SW 1271 (cell line): ENCODE results near the gene EXO1.
"Not testable (repeated sequence)": the region's sequence is repeated elsewhere in the genome, so short reads cannot be mapped to it uniquely, and the experiment has no call there.

Source experiments
- DNase-seq, 2 experiments: peaks; one replicate each; lab custom pipeline; 2025; lab: John Stamatoyannopoulos, UW

The EXO1 gene

DNA sequence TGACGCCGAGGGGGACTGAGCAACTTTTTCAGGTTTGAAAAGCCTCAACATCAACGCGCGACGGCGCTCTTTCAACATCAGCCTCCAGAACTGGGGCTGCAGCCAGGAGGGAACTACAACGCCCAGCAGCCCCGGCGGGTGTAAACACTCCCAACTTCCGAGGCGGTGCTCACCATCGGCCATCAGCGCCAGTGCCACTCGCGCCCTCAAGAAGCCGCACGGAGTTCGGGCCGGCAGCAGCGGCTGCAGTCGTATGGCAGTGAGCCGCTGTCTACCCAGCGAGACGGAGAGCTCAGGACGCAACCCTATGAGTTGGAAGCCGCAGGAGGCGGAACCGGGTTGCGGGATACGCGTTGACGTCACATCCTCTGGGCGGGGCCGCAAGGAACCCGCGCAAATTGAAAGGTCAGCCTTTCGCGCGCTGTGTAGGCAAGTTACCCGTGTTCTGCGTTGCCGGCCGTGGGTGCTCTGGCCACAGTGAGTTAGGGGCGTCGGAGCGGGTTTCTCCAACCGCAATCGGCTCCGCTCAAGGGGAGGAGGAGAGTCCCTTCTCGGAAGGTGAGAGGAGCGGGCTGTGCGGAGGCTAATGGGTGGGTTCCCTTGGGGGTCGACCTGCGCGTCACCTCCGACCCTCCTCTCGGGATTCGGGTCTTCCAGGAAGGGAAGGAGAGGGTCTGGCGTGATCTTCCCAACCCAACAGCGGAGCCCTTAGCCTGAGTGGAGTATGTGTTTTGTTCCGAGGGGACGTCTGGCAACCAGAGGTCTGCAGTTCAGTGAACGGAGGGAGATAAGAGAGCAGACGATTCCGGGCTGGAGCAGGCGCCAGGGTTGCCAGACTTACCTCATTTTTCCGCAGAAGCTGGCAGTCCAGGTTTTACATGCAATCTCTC, at the start of gene EXO1:
Gene EXO1 (plus strand): TSS at position 409 of the 890 bp plus-strand sequence. CDS start 2,222 bp downstream, outside the sequence.
- peak; percentile 50 to 82 for DNase-seq

- DNase-seq, result no peak
These were observed 48.6 kb upstream of the EXO1 start for GRCh38 chr1:241799416-241799815.

DNA sequence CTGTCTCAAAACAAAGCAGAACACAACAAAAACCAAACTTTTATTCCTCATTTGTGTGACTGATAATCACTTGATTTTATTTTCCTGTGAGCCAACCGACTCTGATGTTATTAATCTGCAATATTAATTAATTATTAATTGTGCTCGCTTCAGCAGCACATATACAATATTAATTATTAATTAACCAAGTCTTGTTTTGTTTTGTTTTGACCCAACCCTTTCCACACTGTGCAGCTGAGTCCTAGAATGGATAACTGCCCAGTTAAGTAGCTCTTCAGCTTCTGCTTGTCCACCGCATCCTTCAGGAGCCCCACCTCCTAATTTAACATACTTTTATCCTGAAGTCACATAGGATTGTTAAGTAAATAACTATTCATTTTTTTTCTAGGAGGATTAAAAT, 47.4 kb upstream of the EXO1 start:
- no peak for DNase-seq

- DNase-seq, result no peak
These were observed 45.1 kb upstream of the EXO1 start for GRCh38 chr1:241802863-241803262.

DNA sequence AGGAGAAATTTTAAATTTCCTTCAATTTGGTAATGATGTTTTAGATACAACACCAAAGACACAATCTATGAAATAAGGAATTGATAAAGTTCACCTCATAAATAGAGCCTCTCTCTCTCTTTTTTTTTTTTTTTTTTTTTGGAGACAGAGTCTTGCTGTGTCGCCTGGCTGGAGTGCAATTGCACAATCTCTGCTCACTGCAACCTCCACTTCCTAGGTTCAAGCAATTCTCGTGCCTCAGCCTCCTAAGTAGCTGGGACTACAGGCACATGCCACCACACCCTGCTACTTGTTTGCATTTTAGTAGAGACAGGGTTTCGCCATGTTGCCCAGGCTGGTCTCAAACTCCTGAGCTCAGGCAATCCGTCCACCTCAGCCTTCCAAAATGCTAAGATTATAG, 43.3 kb upstream of the EXO1 start:
- not testable (repeated sequence) for DNase-seq

DNA sequence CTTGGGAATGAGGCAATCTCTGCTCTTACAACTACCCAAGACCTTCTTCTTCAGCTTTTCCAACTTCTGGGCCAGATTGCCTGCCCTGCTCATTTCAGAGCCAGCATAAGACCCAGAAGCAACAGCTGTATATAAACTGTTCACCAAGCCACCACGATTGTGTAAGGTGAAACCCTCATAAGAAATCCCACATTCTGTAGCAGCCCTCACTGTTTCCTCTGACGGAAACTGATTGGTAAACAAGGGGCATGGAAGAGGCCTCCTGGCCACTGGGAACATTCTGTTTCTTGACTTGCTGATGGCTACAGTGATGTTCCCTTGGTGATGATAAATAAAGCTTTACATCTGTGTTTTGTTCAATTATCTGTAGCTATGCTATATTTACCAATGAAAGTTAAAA, 39.7 kb upstream of the EXO1 start:
- DNase-seq, result no peak

DNA sequence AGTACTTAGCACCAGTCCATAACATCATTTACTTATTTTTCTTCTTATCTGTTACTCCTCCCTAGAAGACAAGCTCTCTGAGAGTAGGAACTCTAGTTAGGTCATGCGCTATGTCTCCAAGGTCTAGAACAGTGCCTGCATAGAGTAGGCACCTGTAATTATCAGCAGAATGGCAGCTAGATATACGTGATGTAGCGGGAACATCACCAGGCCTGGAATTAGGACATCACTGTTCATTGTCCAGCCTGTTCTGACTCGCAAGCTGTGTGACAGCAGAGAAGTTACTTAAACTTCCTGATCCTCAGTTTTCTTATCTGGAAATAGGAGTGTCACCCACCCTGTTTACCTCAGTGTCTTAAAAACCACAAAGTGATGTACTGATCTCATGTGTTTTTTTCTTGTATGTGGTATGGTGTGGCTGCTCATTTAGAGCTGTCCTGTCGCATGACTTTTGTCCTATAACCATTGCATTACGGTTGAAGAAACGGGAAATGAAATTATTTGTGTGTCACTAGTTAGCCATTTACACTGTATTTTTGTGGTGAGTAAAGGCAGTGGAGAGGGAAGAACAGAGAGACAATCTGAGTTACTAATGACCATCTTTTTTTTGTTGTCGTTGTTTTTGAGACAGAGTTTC, 37.1 kb upstream of the EXO1 start:
- no peak for DNase-seq

- no peak for DNase-seq
These were observed 34.2 kb upstream of the EXO1 start for GRCh38 chr1:241813768-241814320.

DNA sequence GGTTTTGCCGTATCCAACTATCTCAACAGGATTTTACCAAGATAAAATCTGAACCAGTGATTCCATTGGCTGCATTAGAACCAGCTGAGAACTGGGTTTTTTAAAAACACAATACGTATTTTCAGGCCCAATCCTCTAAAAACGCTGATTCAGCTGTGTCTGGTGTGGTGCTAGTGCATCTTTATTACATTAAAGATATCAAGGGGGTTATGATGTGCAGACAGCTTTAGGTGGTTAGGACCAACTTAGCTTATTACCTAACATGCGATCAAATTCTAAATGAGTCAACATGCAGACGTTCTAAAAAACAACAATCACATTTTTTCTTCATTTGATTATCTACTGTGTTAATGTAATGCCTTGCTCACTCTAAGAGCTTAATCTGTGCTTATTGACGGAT, 32.0 kb upstream of the EXO1 start:
- DNase-seq, result no peak

- no peak for DNase-seq
These were observed 30.6 kb upstream of the EXO1 start for GRCh38 chr1:241817331-241817792.

- no peak for DNase-seq
These were observed 29.9 kb upstream of the EXO1 start for GRCh38 chr1:241817956-241818612.

- DNase-seq, result no peak
These were observed 28.6 kb upstream of the EXO1 start for GRCh38 chr1:241819340-241819866.

DNA sequence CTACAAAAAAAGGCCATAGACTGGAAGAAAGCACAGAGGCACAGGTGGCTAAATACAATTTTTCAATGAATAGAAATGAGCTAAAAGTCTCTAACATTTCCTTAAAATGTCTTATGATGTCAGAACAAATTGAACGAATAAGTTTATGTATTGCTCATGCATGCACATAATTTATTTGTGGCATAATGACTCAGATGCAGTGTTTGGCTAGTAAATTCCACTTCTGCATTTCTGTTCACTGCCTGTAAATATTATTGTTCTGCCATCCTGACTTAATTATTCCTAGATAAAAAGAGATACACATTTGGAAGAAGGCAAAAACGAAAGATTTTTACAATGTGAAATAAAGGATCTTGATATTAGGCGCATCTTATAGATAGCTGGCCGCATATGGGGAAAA, 26.6 kb upstream of the EXO1 start:
- no peak for DNase-seq

GRCh38 chr1:241822846-241823245, 25.2 kb upstream of the EXO1 start:
- no peak for DNase-seq

GRCh38 chr1:241823925-241824324, 24.1 kb upstream of the EXO1 start:
- DNase-seq, result no peak

GRCh38 chr1:241825581-241825980, 22.4 kb upstream of the EXO1 start:
- DNase-seq, result no peak

DNA sequence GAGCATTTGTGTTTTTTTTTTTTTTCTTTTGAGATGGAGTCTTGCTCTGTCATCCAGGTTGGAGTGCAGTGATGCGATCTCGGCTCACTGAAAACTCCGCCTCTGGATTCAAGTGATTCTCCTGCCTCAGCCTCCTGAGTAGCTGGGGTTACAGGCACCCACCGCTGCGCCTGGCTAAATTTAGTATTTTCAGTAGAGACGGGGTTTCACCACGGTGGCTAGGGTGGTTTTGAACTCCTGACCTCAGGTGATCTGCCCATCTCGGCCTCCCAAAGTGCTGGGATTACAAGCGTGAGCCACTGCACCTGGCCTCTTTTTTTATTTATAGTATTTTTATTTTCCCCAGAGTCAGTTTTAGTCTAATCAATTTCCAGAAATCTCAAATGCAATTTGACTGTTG, 21.4 kb upstream of the EXO1 start:
- not testable (repeated sequence) for DNase-seq

DNA sequence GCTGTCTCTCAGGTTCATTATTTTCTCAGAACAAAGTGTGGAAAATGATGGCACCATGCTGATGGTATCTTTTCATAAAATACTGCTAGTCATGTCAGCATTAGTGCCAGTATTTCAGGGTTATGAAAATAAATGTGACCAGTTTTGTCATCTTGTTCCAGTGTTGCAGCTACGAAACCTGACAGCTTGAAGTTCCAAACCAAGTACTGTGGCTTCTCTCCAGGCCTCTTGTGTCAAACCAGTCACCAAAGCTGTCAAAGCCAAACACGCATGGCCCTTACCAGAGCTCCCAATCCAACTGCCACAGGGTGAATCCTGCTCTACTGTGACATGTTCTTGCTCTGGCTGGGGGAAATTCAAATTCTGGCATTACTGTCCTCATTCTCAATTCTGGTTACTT, 20.7 kb upstream of the EXO1 start:
- no peak for DNase-seq

- no peak for DNase-seq
These were observed 19.5 kb upstream of the EXO1 start for GRCh38 chr1:241828463-241829021.

- no peak for DNase-seq
These were observed 18.5 kb upstream of the EXO1 start for GRCh38 chr1:241829468-241829867.

DNA sequence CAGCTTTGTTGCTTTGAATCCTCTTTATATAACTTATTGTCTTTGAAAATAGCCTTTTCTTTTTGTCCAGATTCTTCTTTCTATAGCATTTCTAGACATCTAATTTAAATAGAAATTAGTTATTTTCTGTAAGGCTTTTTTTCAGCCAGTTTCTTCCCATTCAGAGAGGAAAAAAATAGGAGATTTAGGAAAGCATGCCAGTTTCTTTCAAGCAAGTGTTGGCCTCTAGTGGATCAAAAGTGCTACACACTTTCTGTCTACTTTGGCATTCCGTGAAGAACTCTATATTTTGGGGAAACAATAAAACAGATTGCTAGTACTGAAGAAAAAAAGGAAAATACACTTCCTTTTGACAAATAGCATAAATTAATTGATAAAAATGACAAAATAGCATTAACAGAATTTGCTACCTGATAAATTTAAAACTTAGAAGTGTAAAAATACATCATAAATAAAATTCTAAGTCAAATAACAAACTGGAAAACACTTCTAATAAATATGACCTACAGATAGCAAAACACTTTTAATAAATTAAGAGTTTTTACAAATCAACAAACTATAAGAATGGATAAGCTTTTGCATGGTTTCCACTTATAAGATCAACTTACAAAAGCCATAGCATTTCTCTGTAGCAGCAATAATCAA, 13.1 kb upstream of the EXO1 start:
- peak in 1 of 2 experiments; percentile 10 for DNase-seq
